Astrocyte of the hippocampus (primary cell): ENCODE data around the gene IL10RB.

ENCODE experiments used
- DNase-seq: peaks from one replicate; pipeline ENCODE4 v3.0.0; 2011; ENCODE audit warnings: low read depth, low spot score

The IL10RB gene

GRCh38 chr21:33330726-33331125 lies 64.6 kb downstream of the IL10RB start:
- no peak for DNase-seq

DNA sequence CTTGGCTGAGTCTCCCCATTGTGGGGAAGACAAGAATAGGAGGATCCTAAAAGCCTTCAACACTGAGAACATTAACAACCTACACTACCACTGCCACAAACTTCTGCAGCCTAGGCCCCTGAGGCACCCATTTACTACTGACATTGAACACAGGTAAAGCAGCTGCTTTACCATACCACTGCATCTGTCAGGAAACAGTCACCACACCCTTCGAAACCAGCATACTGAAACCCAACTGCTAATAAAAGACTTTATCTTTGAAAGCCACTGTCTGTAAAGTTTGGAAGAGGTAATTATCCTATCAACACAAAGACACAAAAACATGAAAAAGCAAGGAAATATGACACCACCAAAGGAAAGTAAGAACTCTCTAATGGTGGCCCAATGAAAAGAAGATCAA lies 66.0 kb downstream of the IL10RB start:
- DNase-seq, result no peak

DNA sequence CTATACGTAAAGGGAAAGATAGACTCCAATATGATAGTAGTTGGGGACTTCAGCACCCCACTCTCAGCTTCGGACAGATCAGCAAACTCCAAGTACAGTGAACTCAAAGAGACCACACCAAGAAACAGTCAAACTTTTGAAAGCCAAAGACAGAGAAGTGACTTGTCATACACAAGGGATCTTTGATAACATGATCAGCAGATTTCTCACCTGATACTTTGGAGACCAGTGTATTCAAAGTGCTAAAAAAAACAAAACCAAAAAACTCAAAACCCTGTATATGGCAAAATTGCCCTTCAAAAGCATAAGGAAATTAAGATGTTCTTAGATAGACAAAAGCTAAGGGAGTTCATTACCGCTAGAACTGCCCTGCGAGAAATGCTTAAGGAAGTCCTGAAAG lies 68.0 kb downstream of the IL10RB start:
- no peak for DNase-seq

- DNase-seq, result no peak
Measured at GRCh38 chr21:33334824-33335223, 68.7 kb downstream of the IL10RB start.

DNA sequence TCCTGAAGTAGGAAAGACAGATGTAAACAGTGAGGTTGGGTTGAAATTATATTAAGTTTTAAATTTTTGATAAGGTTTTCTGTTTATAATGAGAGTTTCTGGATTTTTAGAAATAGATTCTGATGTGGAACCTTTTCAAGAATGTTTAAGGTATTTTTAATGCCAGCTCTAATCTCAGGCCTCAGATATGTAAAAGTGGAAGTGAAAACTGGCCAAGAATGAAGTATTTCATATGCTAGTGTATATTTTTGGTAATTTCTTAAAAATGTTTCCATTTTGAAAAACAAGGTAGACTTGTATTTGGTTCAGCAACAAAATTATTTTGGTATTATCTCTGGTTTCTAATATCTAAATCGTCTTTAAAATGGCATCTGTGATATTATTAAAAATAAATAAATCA lies 73.0 kb downstream of the IL10RB start:
- no peak for DNase-seq

DNA sequence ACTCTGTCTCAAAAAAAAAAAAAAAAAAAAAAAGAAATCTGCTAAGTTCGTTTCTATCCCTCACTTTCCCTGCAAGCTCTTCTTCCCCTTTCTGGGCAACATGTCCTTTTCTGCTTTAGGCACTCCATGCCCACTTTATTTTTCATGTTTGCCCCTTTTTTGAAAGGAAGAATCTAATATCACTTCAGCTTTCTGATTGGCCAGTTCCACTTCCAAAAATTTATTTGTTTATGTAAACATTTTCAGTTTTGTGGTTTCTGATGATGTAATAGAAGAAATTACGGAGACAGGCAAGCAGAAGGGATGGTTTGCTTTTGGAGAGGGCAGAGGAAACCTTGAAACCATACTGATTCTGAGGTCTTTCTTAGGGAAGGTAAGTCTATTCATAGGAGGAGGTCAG lies 73.8 kb downstream of the IL10RB start:
- no peak for DNase-seq

GRCh38 chr21:33345751-33346238 lies 79.6 kb downstream of the IL10RB start:
- DNase-seq, result peak; percentile 21
